Astrocyte of the cerebellum (primary cell): ENCODE measurements around the gene BACH2.

Source experiments
- DNase-seq: peaks from one replicate; pipeline ENCODE4 v3.0.0-alpha.2; 2011; ENCODE audit warnings: low read depth
- H3K4me3 ChIP-seq: 2 replicates; pipeline ENCODE4 v1.5.1; 2011; ENCODE audit warnings: mild to moderate bottlenecking, low read depth, low read length, moderate library complexity
- CTCF ChIP-seq: IDR thresholded peaks from 2 replicates; pipeline ENCODE4 v1.5.1; 2012; ENCODE audit warnings: low read length, low read depth, moderate library complexity, mild to moderate bottlenecking; ENCODE audit errors: missing control alignments
- in situ Hi-C: cut with HindIII; loops from 2 replicates; pipeline ENCODE4 v1.10.0; 2017; ENCODE audit warnings: low sequenced_read_pairs

Gene BACH2

GRCh38 chr6:90238496-90239266 is 58.0 kb downstream of the BACH2 start:
- no peak for TF ChIP-seq CTCF
- no peak overlapping the region for H3K4me3 ChIP-seq
- no peak for DNase-seq
- in situ Hi-C loops: no loop called here

GRCh38 chr6:90237350-90237990 is 59.2 kb downstream of the BACH2 start:
- DNase-seq: no peak
- in situ Hi-C loops: no loop called here
- no peak overlapping the region for H3K4me3 ChIP-seq
- no peak for TF ChIP-seq CTCF

GRCh38 chr6:90233994-90234393 is 62.6 kb downstream of the BACH2 start:
- DNase-seq: no peak
- no peak for TF ChIP-seq CTCF
- no peak overlapping the region for H3K4me3 ChIP-seq
- in situ Hi-C loops: no loop called here

GRCh38 chr6:90233213-90233612 is 63.4 kb downstream of the BACH2 start:
- no peak for DNase-seq
- no peak for TF ChIP-seq CTCF

GRCh38 chr6:90231798-90232197 is 64.8 kb downstream of the BACH2 start:
- in situ Hi-C loops: no loop called here
- no peak overlapping the region for H3K4me3 ChIP-seq
- TF ChIP-seq CTCF: no peak
- DNase-seq: no peak

More at GRCh38 chr6:90233213-90233612, 63.4 kb downstream of the BACH2 start:
- no peak overlapping the region for H3K4me3 ChIP-seq
- in situ Hi-C loops: no loop called here

- H3K4me3 ChIP-seq: no peak overlapping the region
- DNase-seq: no peak
- in situ Hi-C loops: no loop called here
- no peak for TF ChIP-seq CTCF
These were observed 65.3 kb downstream of the BACH2 start for GRCh38 chr6:90231308-90231707.
